ENCODE data around the gene AP1G1. TPM values are rescaled to one million over a fixed set of nuclear protein-coding genes. Genes with fewer than 3 reads are reported as not detected.

AP1G1 gene
- total RNA-seq, 1 donor from 2014 or later, result 104 TPM

DNA sequence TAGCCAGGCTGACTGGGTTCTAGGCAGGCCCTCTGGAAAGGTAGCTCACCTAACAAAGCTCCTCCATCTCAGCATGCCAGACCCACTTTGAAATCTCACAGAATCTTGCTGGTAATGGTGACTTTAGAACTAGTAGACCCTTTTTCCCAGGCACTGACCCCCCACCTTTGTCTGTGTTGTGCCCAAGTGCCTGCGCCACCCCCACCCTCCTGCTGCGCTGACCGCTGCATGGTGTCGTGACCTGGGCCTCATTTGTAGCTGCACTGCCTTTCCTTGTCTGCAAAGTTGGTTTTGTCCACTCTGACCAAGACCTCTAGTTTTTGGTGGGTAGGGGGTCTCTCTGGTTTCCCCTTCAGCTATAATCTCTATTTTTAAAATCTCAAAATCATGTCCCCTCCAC is 43.9 kb upstream of the AP1G1 start:
- Mint-ChIP-seq H3K36me3 (ENCODE audit: unreplicated experiment) (no peaks in the 10 kb centered on the region), H3K9me3 (ENCODE audit: unreplicated experiment) (no peaks in the 10 kb centered on the region), H3K4me1 (ENCODE audit: low read depth, unreplicated experiment) (no peaks in the 10 kb centered on the region), H3K4me3 (ENCODE audit: unreplicated experiment) (no peak overlapping the region), H3K27me3 (ENCODE audit: unreplicated experiment) (no peaks in the 10 kb centered on the region), H3K27ac (ENCODE audit: unreplicated experiment) (no peak overlapping the region)
- TF ChIP-seq, protein P1, sequence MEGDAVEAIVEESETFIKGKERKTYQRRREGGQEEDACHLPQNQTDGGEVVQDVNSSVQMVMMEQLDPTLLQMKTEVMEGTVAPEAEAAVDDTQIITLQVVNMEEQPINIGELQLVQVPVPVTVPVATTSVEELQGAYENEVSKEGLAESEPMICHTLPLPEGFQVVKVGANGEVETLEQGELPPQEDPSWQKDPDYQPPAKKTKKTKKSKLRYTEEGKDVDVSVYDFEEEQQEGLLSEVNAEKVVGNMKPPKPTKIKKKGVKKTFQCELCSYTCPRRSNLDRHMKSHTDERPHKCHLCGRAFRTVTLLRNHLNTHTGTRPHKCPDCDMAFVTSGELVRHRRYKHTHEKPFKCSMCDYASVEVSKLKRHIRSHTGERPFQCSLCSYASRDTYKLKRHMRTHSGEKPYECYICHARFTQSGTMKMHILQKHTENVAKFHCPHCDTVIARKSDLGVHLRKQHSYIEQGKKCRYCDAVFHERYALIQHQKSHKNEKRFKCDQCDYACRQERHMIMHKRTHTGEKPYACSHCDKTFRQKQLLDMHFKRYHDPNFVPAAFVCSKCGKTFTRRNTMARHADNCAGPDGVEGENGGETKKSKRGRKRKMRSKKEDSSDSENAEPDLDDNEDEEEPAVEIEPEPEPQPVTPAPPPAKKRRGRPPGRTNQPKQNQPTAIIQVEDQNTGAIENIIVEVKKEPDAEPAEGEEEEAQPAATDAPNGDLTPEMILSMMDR (IDR thresholded peaks at IDR 0.05; ENCODE audit: partially characterized antibody, unreplicated experiment), result no peak
- no peak for DNase-seq

DNA sequence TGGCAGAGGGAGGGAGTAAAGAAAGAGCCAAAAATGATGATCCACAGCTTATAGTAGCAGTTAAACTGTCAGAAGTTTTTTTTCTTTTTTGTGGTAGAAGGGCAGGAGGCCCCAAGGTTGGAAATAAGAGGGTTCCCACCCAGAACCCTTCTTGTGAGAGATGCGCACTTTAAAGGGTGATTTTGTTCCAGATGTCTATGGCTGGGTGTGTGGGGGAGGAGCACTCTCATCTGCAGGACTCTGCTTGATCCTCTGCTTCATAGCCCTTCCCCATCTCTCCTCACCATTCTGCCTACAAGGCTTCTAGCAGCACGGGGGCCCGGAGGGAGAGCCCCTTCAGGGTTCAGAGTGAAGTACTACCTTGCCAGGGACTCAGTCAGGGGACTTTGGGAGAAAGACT is 43.5 kb upstream of the AP1G1 start:
- no peak overlapping the region for H3K27ac Mint-ChIP-seq (ENCODE audit: unreplicated experiment)
- no peaks in the 10 kb centered on the region for H3K36me3 Mint-ChIP-seq (ENCODE audit: unreplicated experiment)
- no peak overlapping the region for H3K4me3 Mint-ChIP-seq (ENCODE audit: unreplicated experiment)
- peaks cover 4% of the 10 kb centered on the region for H3K4me1 Mint-ChIP-seq (ENCODE audit: low read depth, unreplicated experiment)
- no peaks in the 10 kb centered on the region for H3K27me3 Mint-ChIP-seq (ENCODE audit: unreplicated experiment)
- H3K9me3 Mint-ChIP-seq (ENCODE audit: unreplicated experiment), result no peaks in the 10 kb centered on the region
- TF ChIP-seq, protein P1 (IDR thresholded peaks at IDR 0.05; ENCODE audit: partially characterized antibody, unreplicated experiment), result no peak
- no peak for DNase-seq

DNA sequence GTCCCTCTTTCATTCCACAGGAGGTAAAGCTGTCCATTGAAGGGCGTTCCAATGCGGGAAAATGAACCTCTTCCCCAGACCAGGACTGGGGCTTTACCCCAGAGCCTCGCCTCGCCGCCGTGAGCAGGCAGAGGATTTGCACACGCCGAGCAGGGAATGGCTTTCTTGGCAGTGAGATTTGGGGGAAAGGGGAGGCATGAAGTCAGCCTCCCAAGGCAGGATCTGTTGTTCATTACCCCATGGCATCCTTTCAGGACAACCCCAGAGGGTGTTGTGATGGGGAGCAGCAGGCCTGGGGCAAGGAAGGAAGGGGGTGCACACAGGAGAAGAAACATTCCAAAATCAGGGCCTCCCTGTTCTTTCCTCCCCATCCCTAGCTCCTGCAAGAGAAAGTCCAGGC is 43.1 kb upstream of the AP1G1 start:
- no peaks in the 10 kb centered on the region for H3K9me3 Mint-ChIP-seq (ENCODE audit: unreplicated experiment)
- H3K27me3 Mint-ChIP-seq (ENCODE audit: unreplicated experiment), result no peaks in the 10 kb centered on the region
- peaks cover 7% of the 10 kb centered on the region for H3K4me1 Mint-ChIP-seq (ENCODE audit: low read depth, unreplicated experiment)
- H3K4me3 Mint-ChIP-seq (ENCODE audit: unreplicated experiment), result no peak overlapping the region
- TF ChIP-seq, protein P1 (IDR thresholded peaks at IDR 0.05; ENCODE audit: partially characterized antibody, unreplicated experiment), result no peak
- DNase-seq, result no peak
- H3K36me3 Mint-ChIP-seq (ENCODE audit: unreplicated experiment), result no peaks in the 10 kb centered on the region
- H3K27ac Mint-ChIP-seq (ENCODE audit: unreplicated experiment), result peak overlapping the region; percentile 5

DNA sequence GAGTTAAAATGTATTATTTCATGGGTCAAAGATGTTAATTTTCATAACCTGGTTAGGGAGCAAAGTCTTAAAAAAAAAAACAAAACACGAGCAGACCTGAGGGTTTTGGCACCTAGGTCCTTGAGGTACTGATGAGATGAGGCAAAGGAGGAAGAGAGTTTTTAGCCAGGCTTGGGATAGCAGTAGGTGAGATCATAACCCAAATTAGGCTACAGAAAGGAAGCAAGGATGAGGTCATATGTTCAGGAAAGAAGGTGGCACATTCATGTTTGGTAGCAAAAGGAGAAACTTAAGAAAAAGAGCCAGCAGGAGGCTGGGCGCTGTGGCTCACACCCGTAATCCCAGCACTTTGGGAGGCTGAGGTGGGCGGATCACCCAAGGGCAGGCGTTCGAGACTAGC is 40.0 kb upstream of the AP1G1 start:
- Mint-ChIP-seq H3K27ac (ENCODE audit: unreplicated experiment) (no peak overlapping the region), H3K9me3 (ENCODE audit: unreplicated experiment) (peaks cover 3% of the 10 kb centered on the region), H3K27me3 (ENCODE audit: unreplicated experiment) (no peaks in the 10 kb centered on the region), H3K4me3 (ENCODE audit: unreplicated experiment) (no peak overlapping the region), H3K4me1 (ENCODE audit: low read depth, unreplicated experiment) (peaks cover 7% of the 10 kb centered on the region), H3K36me3 (ENCODE audit: unreplicated experiment) (no peaks in the 10 kb centered on the region)
- DNase-seq, result no peak
- TF ChIP-seq, protein P1 (IDR thresholded peaks at IDR 0.05; ENCODE audit: partially characterized antibody, unreplicated experiment), result no peak

DNA sequence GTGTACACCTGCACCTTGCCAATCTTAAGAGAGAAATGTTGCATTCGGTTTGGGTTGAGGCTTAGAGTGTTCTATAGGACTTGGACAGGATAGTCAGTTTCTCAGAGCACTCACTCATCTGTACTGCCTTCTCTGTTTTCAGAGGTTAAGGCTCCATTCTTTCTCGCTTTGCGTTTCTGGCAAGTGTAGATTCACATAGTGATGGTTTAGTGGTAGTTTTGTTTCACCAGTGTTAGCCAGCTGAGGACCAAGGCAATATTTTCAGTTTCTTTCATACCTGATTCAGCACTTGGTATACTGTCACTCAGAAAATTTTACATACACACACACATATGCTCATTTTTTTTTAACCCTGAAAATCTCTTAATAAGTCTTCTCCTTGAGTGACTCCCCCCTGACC is 38.5 kb upstream of the AP1G1 start:
- TF ChIP-seq, protein P1 (IDR thresholded peaks at IDR 0.05; ENCODE audit: partially characterized antibody, unreplicated experiment), result no peak
- peaks cover 2% of the 10 kb centered on the region for H3K27me3 Mint-ChIP-seq (ENCODE audit: unreplicated experiment)
- peaks cover 3% of the 10 kb centered on the region for H3K9me3 Mint-ChIP-seq (ENCODE audit: unreplicated experiment)
- H3K27ac Mint-ChIP-seq (ENCODE audit: unreplicated experiment), result peak overlapping the region; percentile 0
- H3K4me1 Mint-ChIP-seq (ENCODE audit: low read depth, unreplicated experiment), result peaks cover 7% of the 10 kb centered on the region
- peak overlapping the region; percentile 93 for H3K4me3 Mint-ChIP-seq (ENCODE audit: unreplicated experiment)
- no peak for DNase-seq
- no peaks in the 10 kb centered on the region for H3K36me3 Mint-ChIP-seq (ENCODE audit: unreplicated experiment)

Measured in glutamatergic neuron (in vitro differentiated cells).